ENCODE measurements around the gene CBX7. TPM values are rescaled to one million over a fixed set of nuclear protein-coding genes. Genes with fewer than 3 reads are reported as not detected.

Gene CBX7
- 6.2 and 13.5 TPM in 2 replicates for total RNA-seq

GRCh38 chr22:39152511-39153219, at the start of gene CBX7:
CBX7 (minus strand) TSS chr22:39152680; CDS start chr22:39152444, 236 bp downstream.

GRCh38 chr22:39097098-39098020, 55.1 kb downstream of the CBX7 start, which contains the start of gene APOBEC3H:
APOBEC3H (plus strand) TSS chr22:39097244; CDS start chr22:39100279, 3,035 bp downstream.

Other genes with a start within 250 kb of the CBX7 start
- gene APOBEC3A, start 195.1 kb downstream of the CBX7 start, total RNA-seq: not detected in 2 replicates
- 2.4 and 7.5 TPM in 2 replicates for gene APOBEC3B, start 170.3 kb downstream of the CBX7 start, total RNA-seq
- gene APOBEC3C, start 138.4 kb downstream of the CBX7 start, total RNA-seq: 8.2 and 8.5 TPM in 2 replicates
- gene APOBEC3D, start 131.6 kb downstream of the CBX7 start, total RNA-seq: 0.75 and 0.77 TPM in 2 replicates
- 4.8 and 9.2 TPM in 2 replicates for gene APOBEC3F, start 111.8 kb downstream of the CBX7 start, total RNA-seq
- gene APOBEC3G, start 75.4 kb downstream of the CBX7 start, total RNA-seq: 14.5 and 15.4 TPM in 2 replicates
- not detected in 2 replicates for gene APOBEC3H, start 55.4 kb downstream of the CBX7 start, total RNA-seq
- 0.11 TPM in 1 of 2 replicates, not detected in the other for gene PDGFB, start 92.3 kb upstream of the CBX7 start, total RNA-seq
- gene RPL3, start 166.9 kb upstream of the CBX7 start, total RNA-seq: 2,760 and 3,323 TPM in 2 replicates
- gene SYNGR1, start 197.3 kb upstream of the CBX7 start, total RNA-seq: 5.9 and 8.1 TPM in 2 replicates
- gene TAB1, start 247.1 kb upstream of the CBX7 start, total RNA-seq: 17.6 and 18.9 TPM in 2 replicates

All from uterine smooth muscle cell (primary cell).